Dendritic cell treated with granulocyte-macrophage colony-stimulating factor and Interleukin-4, amounts not matched to agents 40 ng/mL and 50 ng/mL, for 4 days (primary cell): ENCODE data around the gene LGR4.
"Not testable (repeated sequence)": the region's sequence is repeated elsewhere in the genome, so short reads cannot be mapped to it uniquely, and the experiment has no call there.

Experiments used
- H3K27ac Mint-ChIP-seq: one replicate; pipeline ENCODE4 v1.8.0; 2022; ENCODE audit warnings: mild to moderate bottlenecking, mixed read lengths
- H3K27me3 Mint-ChIP-seq: one replicate; pipeline ENCODE4 v1.8.0; 2022; ENCODE audit warnings: mild to moderate bottlenecking, mixed read lengths
- H3K36me3 Mint-ChIP-seq: one replicate; pipeline ENCODE4 v1.8.0; 2022; ENCODE audit warnings: low read depth, mixed read lengths
- H3K4me1 Mint-ChIP-seq: one replicate; pipeline ENCODE4 v1.8.0; 2022; ENCODE audit warnings: low read depth, mixed read lengths
- H3K4me3 Mint-ChIP-seq: one replicate; pipeline ENCODE4 v1.8.0; 2022; ENCODE audit warnings: mild to moderate bottlenecking, moderate library complexity, mixed read lengths
- H3K9me3 Mint-ChIP-seq: one replicate; pipeline ENCODE4 v1.8.0; 2022; ENCODE audit warnings: mixed read lengths
- intact Hi-C: fragments of 100-400 bp; cut with micrococcal nuclease; formaldehyde crosslinking; loops from one replicate; pipeline ENCODE4 v1.15.0; 2022

Gene LGR4

GRCh38 chr11:27459191-27459590 lies 13.4 kb downstream of the LGR4 start:
- Mint-ChIP-seq H3K9me3 (no peaks in the 10 kb centered on the region), H3K27ac (no peak overlapping the region), H3K27me3 (no peaks in the 10 kb centered on the region), H3K4me3 (no peak overlapping the region), H3K4me1 (peaks cover 5% of the 10 kb centered on the region), H3K36me3 (no peaks in the 10 kb centered on the region)
- intact Hi-C loops, result no loop called here

GRCh38 chr11:27458182-27458581 lies 14.4 kb downstream of the LGR4 start:
- no peaks in the 10 kb centered on the region for H3K27me3 Mint-ChIP-seq
- H3K9me3 Mint-ChIP-seq, result no peaks in the 10 kb centered on the region
- H3K4me3 Mint-ChIP-seq, result no peak overlapping the region
- H3K4me1 Mint-ChIP-seq, result peaks cover 4% of the 10 kb centered on the region
- intact Hi-C loops, result no loop called here
- H3K36me3 Mint-ChIP-seq, result no peaks in the 10 kb centered on the region
- no peak overlapping the region for H3K27ac Mint-ChIP-seq

GRCh38 chr11:27456795-27457329 lies 15.7 kb downstream of the LGR4 start:
- H3K4me1 Mint-ChIP-seq, result no peaks in the 10 kb centered on the region
- no peaks in the 10 kb centered on the region for H3K36me3 Mint-ChIP-seq
- no peaks in the 10 kb centered on the region for H3K27me3 Mint-ChIP-seq
- H3K27ac Mint-ChIP-seq, result no peak overlapping the region
- H3K9me3 Mint-ChIP-seq, result no peaks in the 10 kb centered on the region
- H3K4me3 Mint-ChIP-seq, result no peak overlapping the region
- intact Hi-C loops, result no loop called here

GRCh38 chr11:27456140-27456794 lies 16.3 kb downstream of the LGR4 start:
- Mint-ChIP-seq H3K27me3 (no peaks in the 10 kb centered on the region), H3K27ac (no peak overlapping the region)

GRCh38 chr11:27455667-27456066 lies 16.9 kb downstream of the LGR4 start:
- no peaks in the 10 kb centered on the region for H3K4me1 Mint-ChIP-seq
- no peaks in the 10 kb centered on the region for H3K27me3 Mint-ChIP-seq
- H3K27ac Mint-ChIP-seq, result no peak overlapping the region
- intact Hi-C loops, result no loop called here
- no peaks in the 10 kb centered on the region for H3K36me3 Mint-ChIP-seq
- no peak overlapping the region for H3K4me3 Mint-ChIP-seq
- no peaks in the 10 kb centered on the region for H3K9me3 Mint-ChIP-seq

More at GRCh38 chr11:27456140-27456794, 16.3 kb downstream of the LGR4 start:
- no peaks in the 10 kb centered on the region for H3K36me3 Mint-ChIP-seq
- no peak overlapping the region for H3K4me3 Mint-ChIP-seq
- H3K4me1 Mint-ChIP-seq, result no peaks in the 10 kb centered on the region
- intact Hi-C loops, result no loop called here
- H3K9me3 Mint-ChIP-seq, result no peaks in the 10 kb centered on the region

GRCh38 chr11:27453701-27454100 lies 18.9 kb downstream of the LGR4 start:
- H3K36me3 Mint-ChIP-seq, result no peaks in the 10 kb centered on the region
- no peak overlapping the region for H3K4me3 Mint-ChIP-seq
- H3K4me1 Mint-ChIP-seq, result no peaks in the 10 kb centered on the region
- no peaks in the 10 kb centered on the region for H3K9me3 Mint-ChIP-seq
- H3K27me3 Mint-ChIP-seq, result no peaks in the 10 kb centered on the region
- intact Hi-C loops, result no loop called here
- H3K27ac Mint-ChIP-seq, result no peak overlapping the region

GRCh38 chr11:27452147-27452546 lies 20.4 kb downstream of the LGR4 start:
- intact Hi-C loops, result no loop called here
- no peak overlapping the region for H3K27ac Mint-ChIP-seq
- no peaks in the 10 kb centered on the region for H3K27me3 Mint-ChIP-seq
- H3K4me1 Mint-ChIP-seq, result no peaks in the 10 kb centered on the region
- no peaks in the 10 kb centered on the region for H3K36me3 Mint-ChIP-seq
- no peaks in the 10 kb centered on the region for H3K9me3 Mint-ChIP-seq
- H3K4me3 Mint-ChIP-seq, result no peak overlapping the region

- H3K4me3 Mint-ChIP-seq, result no peak overlapping the region
- H3K36me3 Mint-ChIP-seq, result no peaks in the 10 kb centered on the region
- intact Hi-C loops, result no loop called here
- H3K4me1 Mint-ChIP-seq, result no peaks in the 10 kb centered on the region
- no peaks in the 10 kb centered on the region for H3K9me3 Mint-ChIP-seq
- no peak overlapping the region for H3K27ac Mint-ChIP-seq
- no peaks in the 10 kb centered on the region for H3K27me3 Mint-ChIP-seq
These were observed 21.2 kb downstream of the LGR4 start for GRCh38 chr11:27451244-27451965.

GRCh38 chr11:27448184-27448540 lies 24.4 kb downstream of the LGR4 start:
- H3K27ac Mint-ChIP-seq, H3K4me3 Mint-ChIP-seq, intact Hi-C loops, H3K36me3 Mint-ChIP-seq, H3K9me3 Mint-ChIP-seq, H3K4me1 Mint-ChIP-seq, H3K27me3 Mint-ChIP-seq: not testable (repeated sequence)

- Mint-ChIP-seq H3K9me3 (no peaks in the 10 kb centered on the region), H3K27ac (no peak overlapping the region), H3K4me1 (no peaks in the 10 kb centered on the region), H3K27me3 (no peaks in the 10 kb centered on the region), H3K4me3 (no peak overlapping the region), H3K36me3 (no peaks in the 10 kb centered on the region)
- intact Hi-C loops, result no loop called here
These were observed 25.1 kb downstream of the LGR4 start for GRCh38 chr11:27447288-27448183.

- intact Hi-C loops, result no loop called here
- no peaks in the 10 kb centered on the region for H3K9me3 Mint-ChIP-seq
- H3K4me3 Mint-ChIP-seq, result no peak overlapping the region
- H3K27ac Mint-ChIP-seq, result no peak overlapping the region
- peaks cover 1% of the 10 kb centered on the region for H3K27me3 Mint-ChIP-seq
- H3K4me1 Mint-ChIP-seq, result no peaks in the 10 kb centered on the region
- no peaks in the 10 kb centered on the region for H3K36me3 Mint-ChIP-seq
These were observed 27.0 kb downstream of the LGR4 start for GRCh38 chr11:27445625-27446024.

GRCh38 chr11:27444801-27445215 lies 27.8 kb downstream of the LGR4 start:
- intact Hi-C loops, result no loop called here
- H3K9me3 Mint-ChIP-seq, result no peaks in the 10 kb centered on the region
- H3K4me3 Mint-ChIP-seq, result no peak overlapping the region
- H3K36me3 Mint-ChIP-seq, result no peaks in the 10 kb centered on the region
- H3K4me1 Mint-ChIP-seq, result no peaks in the 10 kb centered on the region
- H3K27ac Mint-ChIP-seq, result no peak overlapping the region
- H3K27me3 Mint-ChIP-seq, result peaks cover 1% of the 10 kb centered on the region

- Mint-ChIP-seq H3K27ac (no peak overlapping the region), H3K9me3 (no peaks in the 10 kb centered on the region), H3K4me3 (no peak overlapping the region), H3K27me3 (peaks cover 1% of the 10 kb centered on the region), H3K36me3 (no peaks in the 10 kb centered on the region), H3K4me1 (no peaks in the 10 kb centered on the region)
- intact Hi-C loops, result no loop called here
These were observed 28.7 kb downstream of the LGR4 start for GRCh38 chr11:27443746-27444507.
